GM12878 (cell line): Measurements from ENCODE around the gene VAV2. TPM values are rescaled to one million over a fixed set of nuclear protein-coding genes. Genes with fewer than 3 reads are reported as not detected.

Source experiments
- ATAC-seq: fragments of 200-7000 bp; cut with Tn5 transposase; 3 replicates; pipeline ENCODE4 v1.9.1; 2020; ENCODE audit warnings: mild to moderate bottlenecking, moderate library complexity
- BruUV-seq: library from RNA; stranded (reverse); fragments of 400-500 nt; replicated peaks from 2 replicates; lab custom pipeline; 2021; lab: Mats Ljungman, UMichigan
- CTCF ChIA-PET: fragments of 300-600 bp; sonication (Branson Sonifier 250); formaldehyde crosslinking; extraction: SDS; loops from one replicate; lab custom pipeline; 2021; ENCODE audit warnings: inconsistent platforms; lab: Yijun Ruan, JAX
- POLR2A ChIA-PET: fragments of 350-600 bp; formaldehyde crosslinking; extraction: SDS; loops from one replicate; lab custom pipeline; 2021; ENCODE audit warnings: inconsistent platforms; lab: Charles Lee
- RAD21 ChIA-PET: fragments of 300-600 bp; sonication (Branson Sonifier 250); formaldehyde crosslinking; loops from one replicate; lab custom pipeline; 2023; ENCODE audit warnings: antibody characterized with exemption; ENCODE audit not compliant: unreplicated experiment; lab: Charles Lee
- SMC1A ChIA-PET: fragments of 300-600 bp; sonication (Branson Sonifier 250); formaldehyde crosslinking; loops from one replicate; lab custom pipeline; 2023; ENCODE audit not compliant: unreplicated experiment, uncharacterized antibody; lab: Charles Lee
- DNase-seq: peaks from one replicate; pipeline ENCODE4 v3.0.0-alpha.2; 2011; ENCODE audit warnings: low read depth, low spot score
- FAIRE-seq: peaks from 3 replicates; lab custom pipeline; 2011; peaks lifted over from hg19 to GRCh38; lab: Jason Lieb, UNC
- H2AFZ ChIP-seq: 2 replicates; pipeline ENCODE4 v1.6.0; 2011; ENCODE audit warnings: low read depth, low read length, control low read depth; ENCODE audit not compliant: control insufficient read depth
- H3K27ac ChIP-seq: 2 replicates; pipeline ENCODE4 v1.5.1; 2011; ENCODE audit warnings: control low read depth; ENCODE audit not compliant: control insufficient read depth, insufficient read depth
- H3K27me3 ChIP-seq, 2 experiments: replicated peaks in 1 of 2; 2 replicates each; pipeline versions ENCODE4 v1.6.0 to v1.6.1; 2011; ENCODE audit warnings: low read length in 1 of 2; ENCODE audit not compliant: control insufficient read depth in 2 of 2, insufficient read depth in 2 of 2
- H3K36me3 ChIP-seq, 2 experiments: 2 replicates each; pipeline ENCODE4 v1.5.1; 2011; ENCODE audit warnings: low read length in 1 of 2; ENCODE audit not compliant: control insufficient read depth in 2 of 2, insufficient read depth in 2 of 2
- H3K4me1 ChIP-seq: 2 replicates; pipeline ENCODE4 v1.6.1; 2011; ENCODE audit warnings: mild to moderate bottlenecking, low read length, moderate library complexity, mixed read lengths; ENCODE audit not compliant: control insufficient read depth, insufficient read depth
- H3K4me2 ChIP-seq: 2 replicates; pipeline ENCODE4 v1.6.0; 2011; ENCODE audit warnings: control low read depth; ENCODE audit not compliant: control insufficient read depth, insufficient read depth
- H3K4me3 ChIP-seq: fragments of 200-600 bp; sonication (generic); 2 replicates; pipeline ENCODE4 v1.5.1; 2016
- H3K79me2 ChIP-seq: 2 replicates; pipeline ENCODE4 v1.6.0; 2011; ENCODE audit warnings: low read length; ENCODE audit not compliant: control insufficient read depth, insufficient read depth
- H3K9ac ChIP-seq: 2 replicates; pipeline ENCODE4 v1.8.0; 2011; ENCODE audit warnings: low read length, control low read depth, mixed read lengths; ENCODE audit not compliant: control insufficient read depth, insufficient read depth
- H3K9me3 ChIP-seq: replicated peaks from 3 replicates; pipeline ENCODE4 v1.5.1; 2011; ENCODE audit warnings: mild to moderate bottlenecking, low read length; ENCODE audit not compliant: control insufficient read depth, insufficient read depth
- H4K20me1 ChIP-seq: 2 replicates; pipeline ENCODE4 v1.6.0; 2011; ENCODE audit not compliant: control insufficient read depth, insufficient read depth
- EED ChIP-seq: sonication (generic); IDR thresholded peaks from 2 replicates; pipeline ENCODE4 v1.6.1; 2016; ENCODE audit warnings: antibody characterized with exemption, low read depth
- EP300 ChIP-seq, 2 experiments: fragments of 150-350 bp in 1 of 2; IDR thresholded peaks; 2 replicates each; pipeline ENCODE4 v1.6.1; 2011 to 2012; ENCODE audit warnings: low read depth in 2 of 2, low read length in 2 of 2, borderline replicate concordance in 1 of 2, improper control_type of control experiment in 1 of 2, inconsistent platforms in 1 of 2; ENCODE audit not compliant: control insufficient read depth in 1 of 2
- HDGF ChIP-seq: fragments of 450-650 bp; IDR thresholded peaks from 2 replicates; pipeline ENCODE4 v1.6.1; 2016; ENCODE audit warnings: antibody characterized with exemption
- IKZF1 ChIP-seq: fragments of 450-650 bp; conservative IDR thresholded peaks from 2 replicates; pipeline ENCODE4 v1.6.1; 2017; ENCODE audit warnings: antibody characterized with exemption, mild to moderate bottlenecking
- POU2F2 ChIP-seq: IDR thresholded peaks from 3 replicates; pipeline ENCODE4 v1.6.1; 2011; ENCODE audit warnings: low read depth, mild to moderate bottlenecking, low read length, borderline replicate concordance
- RELA ChIP-seq: fragments of 450-650 bp; IDR thresholded peaks from 2 replicates; pipeline ENCODE4 v1.8.0; 2014; ENCODE audit warnings: borderline replicate concordance; ENCODE audit not compliant: partially characterized antibody
- SPI1 ChIP-seq: IDR thresholded peaks from 2 replicates; pipeline ENCODE4 v1.6.1; 2011; ENCODE audit warnings: low read depth, mild to moderate bottlenecking, low read length, moderate library complexity, borderline replicate concordance; ENCODE audit not compliant: insufficient read depth
- YBX1 ChIP-seq: fragments of 450-650 bp; IDR thresholded peaks from 2 replicates; pipeline ENCODE4 v1.6.1; 2016; ENCODE audit warnings: antibody characterized with exemption
- WGBS: methylation state at CpG from one replicate; pipeline ENCODE4 v1.1.6; 2016; ENCODE audit warnings: low lambda C conversion rate; ENCODE audit not compliant: insufficient replicate concordance, insufficient coverage; ENCODE audit errors: missing lambda C conversion rate; 5-methylcytosine and 5-hydroxymethylcytosine counted together
- in situ Hi-C: fragments of 300-500 bp; cut with MboI; formaldehyde crosslinking; loops from 9 replicates; pipeline ENCODE4 v1.14.3; 2018; ENCODE audit warnings: mixed read lengths
- intact Hi-C: fragments of 100-400 bp; cut with micrococcal nuclease; formaldehyde crosslinking; loops from one replicate; pipeline ENCODE4 v1.14.2; 2022; ENCODE audit not compliant: unreplicated experiment
- polyA plus RNA-seq, 11 experiments: library from polyadenylated mRNA; depleted of rRNA in 4 of 11; unstranded in 6 of 11; stranded (reverse) in 5 of 11; fragments of >200 nt; fragmentation: Nextera tagmentation in 4 of 11; fragmentation: Illumina TruSeq in 1 of 11; extraction: Ambion mirVana in 4 of 11; extraction: Trizol in 1 of 11; gene quantifications; 1 replicate in 1 of 11; 2 replicates in 10 of 11; pipeline versions ENCODE4 v1.2.1 to v1.2.3, GENCODE V29; 2011 to 2016; ENCODE audit warnings: inconsistent platforms in 2 of 11, missing spikeins in 2 of 11, low read depth in 1 of 11
- total RNA-seq, 4 experiments: library from RNA; depleted of rRNA in 3 of 4; stranded (reverse); fragments of >200 nt in 3 of 4; fragmentation: Illumina TruSeq in 1 of 4; extraction: Trizol in 1 of 4; gene quantifications; 2 replicates each; pipeline versions ENCODE4 v1.2.1 to v1.2.3, GENCODE V29; 2013 to 2021
- TF ChIP-seq, protein P1 (sequence below): IDR thresholded peaks from 2 replicates; pipeline ENCODE4 v1.6.1; 2012; ENCODE audit warnings: mild to moderate bottlenecking, low read depth, low read length
- TF ChIP-seq, protein P2 (sequence below): fragments of 450-650 bp; formaldehyde crosslinking; IDR thresholded peaks from 2 replicates; pipeline ENCODE4 v1.5.0; 2022; ENCODE audit warnings: mild to moderate bottlenecking, missing genetic modification characterization

Gene VAV2
- total and polyA plus RNA-seq, 10 of the 15 experiments (the other 5 are each of a cell fraction or from before 2014, with no cell fraction given), result 0.13 to 43.9 (median 16.9) TPM

DNA sequence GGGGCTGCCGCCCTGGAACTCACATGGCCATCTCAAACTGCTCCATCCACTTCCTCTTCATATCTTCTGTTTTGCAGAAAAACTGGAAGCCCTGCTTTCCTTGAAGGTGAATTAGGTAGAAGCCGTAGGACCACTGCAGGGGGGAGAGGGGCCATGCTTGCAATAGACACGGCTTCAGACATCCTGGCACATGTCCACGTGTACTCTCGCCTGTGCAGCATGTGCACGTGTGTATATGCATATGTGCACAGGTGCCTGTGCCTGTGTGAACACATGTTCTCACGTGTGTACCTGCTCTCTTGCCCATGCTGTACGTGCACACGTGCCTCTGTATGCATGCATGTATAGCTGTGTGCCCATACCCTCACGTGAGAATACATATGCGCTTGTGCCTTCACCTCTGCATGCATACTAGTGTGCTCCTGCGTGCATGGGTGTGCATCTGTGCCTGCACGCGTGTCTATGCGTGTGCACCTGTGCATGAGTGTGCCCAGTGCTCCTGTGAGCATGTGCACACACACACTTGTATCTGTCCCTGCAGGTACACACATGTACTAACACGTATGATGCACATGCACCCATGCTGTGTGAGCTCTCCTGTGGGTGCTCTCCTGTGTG lies 206.3 kb downstream of the VAV2 start:
- CTCF ChIA-PET, result interaction anchor here (2.5 kb wide), 1 partner anchor 208 kb away, joined by 18 read pairs; no protein-coding TSS in a partner anchor
- intact Hi-C loops, result no loop called here
- BruUV-seq, result no TSS peak
- FAIRE-seq, result peak; percentile 66
- Histone ChIP-seq H4K20me1 (no peaks in the 10 kb centered on the region), H3K4me2 (peak overlapping the region; percentile 58; the same call in 1 of the 2 replicates), H2AFZ (no peak overlapping the region), H3K27ac (peak overlapping the region; percentile 96), H3K79me2 (no peaks in the 10 kb centered on the region; the same call in 1 of the 2 replicates), H3K9me3 (no peaks in the 10 kb centered on the region), H3K9ac (peak overlapping the region; percentile 49; the same call in 1 of the 2 replicates), H3K4me1 (peaks cover 38% of the 10 kb centered on the region), H3K27me3 (no peaks in the 10 kb centered on the region), H3K4me3 (no peak overlapping the region), H3K36me3 (peaks cover 10 to 18% of the 10 kb centered on the region in 2 experiments; a peak in 3 of 4 replicates)
- in situ Hi-C loops, result loop anchor here (5.0 kb wide), 1 partner anchor 206 kb away; the partner anchor contains the start of gene VAV2
- POLR2A ChIA-PET, result no interaction called here
- SMC1A ChIA-PET, result interaction anchor here (0.6 kb wide), 1 partner anchor 51 kb away, joined by 3 read pairs; no protein-coding TSS in a partner anchor
- 88% methylated on average over 16 of the region's 16 CpGs for WGBS
- RAD21 ChIA-PET, result interaction anchor here (3.0 kb wide), 1 partner anchor 208 kb away, joined by 32 read pairs; no protein-coding TSS in a partner anchor
- TF ChIP-seq, protein P1, sequence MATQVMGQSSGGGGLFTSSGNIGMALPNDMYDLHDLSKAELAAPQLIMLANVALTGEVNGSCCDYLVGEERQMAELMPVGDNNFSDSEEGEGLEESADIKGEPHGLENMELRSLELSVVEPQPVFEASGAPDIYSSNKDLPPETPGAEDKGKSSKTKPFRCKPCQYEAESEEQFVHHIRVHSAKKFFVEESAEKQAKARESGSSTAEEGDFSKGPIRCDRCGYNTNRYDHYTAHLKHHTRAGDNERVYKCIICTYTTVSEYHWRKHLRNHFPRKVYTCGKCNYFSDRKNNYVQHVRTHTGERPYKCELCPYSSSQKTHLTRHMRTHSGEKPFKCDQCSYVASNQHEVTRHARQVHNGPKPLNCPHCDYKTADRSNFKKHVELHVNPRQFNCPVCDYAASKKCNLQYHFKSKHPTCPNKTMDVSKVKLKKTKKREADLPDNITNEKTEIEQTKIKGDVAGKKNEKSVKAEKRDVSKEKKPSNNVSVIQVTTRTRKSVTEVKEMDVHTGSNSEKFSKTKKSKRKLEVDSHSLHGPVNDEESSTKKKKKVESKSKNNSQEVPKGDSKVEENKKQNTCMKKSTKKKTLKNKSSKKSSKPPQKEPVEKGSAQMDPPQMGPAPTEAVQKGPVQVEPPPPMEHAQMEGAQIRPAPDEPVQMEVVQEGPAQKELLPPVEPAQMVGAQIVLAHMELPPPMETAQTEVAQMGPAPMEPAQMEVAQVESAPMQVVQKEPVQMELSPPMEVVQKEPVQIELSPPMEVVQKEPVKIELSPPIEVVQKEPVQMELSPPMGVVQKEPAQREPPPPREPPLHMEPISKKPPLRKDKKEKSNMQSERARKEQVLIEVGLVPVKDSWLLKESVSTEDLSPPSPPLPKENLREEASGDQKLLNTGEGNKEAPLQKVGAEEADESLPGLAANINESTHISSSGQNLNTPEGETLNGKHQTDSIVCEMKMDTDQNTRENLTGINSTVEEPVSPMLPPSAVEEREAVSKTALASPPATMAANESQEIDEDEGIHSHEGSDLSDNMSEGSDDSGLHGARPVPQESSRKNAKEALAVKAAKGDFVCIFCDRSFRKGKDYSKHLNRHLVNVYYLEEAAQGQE, result no peak
- TF ChIP-seq SPI1, result 0 out of 2 replicates have a peak, but pooled peaks have one; percentile 33
- no peak for TF ChIP-seq YBX1
- TF ChIP-seq EP300 (IDR thresholded peaks at IDR 0.05; ENCODE audit: borderline replicate concordance in 1 of 2, control insufficient read depth in 1 of 2, low read depth in 2 of 2, low read length in 2 of 2), result no peak
- TF ChIP-seq IKZF1, result no peak
- peak; percentile 28; the same call in 1 of the 2 replicates for TF ChIP-seq HDGF
- TF ChIP-seq EED, result no peak
- no peak for TF ChIP-seq RELA
- TF ChIP-seq POU2F2, result no peak
- TF ChIP-seq, protein P2, sequence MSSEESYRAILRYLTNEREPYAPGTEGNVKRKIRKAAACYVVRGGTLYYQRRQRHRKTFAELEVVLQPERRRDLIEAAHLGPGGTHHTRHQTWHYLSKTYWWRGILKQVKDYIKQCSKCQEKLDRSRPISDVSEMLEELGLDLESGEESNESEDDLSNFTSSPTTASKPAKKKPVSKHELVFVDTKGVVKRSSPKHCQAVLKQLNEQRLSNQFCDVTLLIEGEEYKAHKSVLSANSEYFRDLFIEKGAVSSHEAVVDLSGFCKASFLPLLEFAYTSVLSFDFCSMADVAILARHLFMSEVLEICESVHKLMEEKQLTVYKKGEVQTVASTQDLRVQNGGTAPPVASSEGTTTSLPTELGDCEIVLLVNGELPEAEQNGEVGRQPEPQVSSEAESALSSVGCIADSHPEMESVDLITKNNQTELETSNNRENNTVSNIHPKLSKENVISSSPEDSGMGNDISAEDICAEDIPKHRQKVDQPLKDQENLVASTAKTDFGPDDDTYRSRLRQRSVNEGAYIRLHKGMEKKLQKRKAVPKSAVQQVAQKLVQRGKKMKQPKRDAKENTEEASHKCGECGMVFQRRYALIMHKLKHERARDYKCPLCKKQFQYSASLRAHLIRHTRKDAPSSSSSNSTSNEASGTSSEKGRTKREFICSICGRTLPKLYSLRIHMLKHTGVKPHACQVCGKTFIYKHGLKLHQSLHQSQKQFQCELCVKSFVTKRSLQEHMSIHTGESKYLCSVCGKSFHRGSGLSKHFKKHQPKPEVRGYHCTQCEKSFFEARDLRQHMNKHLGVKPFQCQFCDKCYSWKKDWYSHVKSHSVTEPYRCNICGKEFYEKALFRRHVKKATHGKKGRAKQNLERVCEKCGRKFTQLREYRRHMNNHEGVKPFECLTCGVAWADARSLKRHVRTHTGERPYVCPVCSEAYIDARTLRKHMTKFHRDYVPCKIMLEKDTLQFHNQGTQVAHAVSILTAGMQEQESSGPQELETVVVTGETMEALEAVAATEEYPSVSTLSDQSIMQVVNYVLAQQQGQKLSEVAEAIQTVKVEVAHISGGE (CRISPR knock-in tag), result no peak
- ATAC-seq, result no peak
- no peak for DNase-seq
